Kidney epithelial cell (primary cell): ENCODE measurements around the gene SCARB1. TPM values are rescaled to one million over a fixed set of nuclear protein-coding genes. Genes with fewer than 3 reads are reported as not detected.

Source experiments
- DNase-seq: peaks from one replicate; pipeline ENCODE4 v3.0.0-alpha.2; 2010; ENCODE audit warnings: low read depth
- H3K27me3 ChIP-seq: 2 replicates; pipeline ENCODE4 v1.6.0; 2011; ENCODE audit warnings: low read length; ENCODE audit not compliant: control insufficient read depth, insufficient read depth
- H3K36me3 ChIP-seq: 2 replicates; pipeline ENCODE4 v1.5.1; 2011; ENCODE audit warnings: low read length; ENCODE audit not compliant: control insufficient read depth, insufficient read depth
- H3K4me3 ChIP-seq: 2 replicates; pipeline ENCODE4 v1.5.1; 2011; ENCODE audit warnings: low read depth, mild to moderate bottlenecking, control low read depth, low read length
- total RNA-seq: library from RNA; depleted of rRNA; stranded (reverse); fragments of >200 nt; gene quantifications from 2 replicates; pipeline ENCODE4 v1.2.3, GENCODE V29; 2015
- TF ChIP-seq, protein P1 (sequence below): IDR thresholded peaks from 2 replicates; pipeline ENCODE4 v1.5.1; 2011; ENCODE audit warnings: mild to moderate bottlenecking, moderate library complexity, low read length, control low read depth, inconsistent platforms; ENCODE audit not compliant: insufficient read depth, poor library complexity, severe bottlenecking

The SCARB1 gene
- total RNA-seq, 1 donor from 2014 or later: 30.0 TPM

DNA sequence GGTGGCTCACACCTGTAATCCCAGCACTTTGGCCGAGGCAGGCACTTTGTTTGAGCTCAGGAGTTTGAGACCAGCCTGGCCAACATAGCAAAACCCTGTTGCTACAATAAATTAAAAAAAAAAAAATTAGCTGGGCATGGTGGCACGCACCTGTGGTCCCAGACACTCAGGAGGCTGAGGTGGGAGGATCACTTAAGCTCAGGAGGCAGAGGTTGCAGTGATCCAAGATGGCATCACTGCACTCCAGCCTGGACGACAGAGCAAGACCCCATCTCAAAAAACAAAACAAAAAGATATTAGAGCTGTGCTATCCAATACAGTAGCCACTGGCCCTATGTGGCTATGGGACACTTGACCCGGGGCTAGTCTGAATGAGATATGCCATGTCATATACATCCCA, 6.9 kb upstream of the SCARB1 start:
- no peak for DNase-seq
- Histone ChIP-seq H3K36me3 (no peaks in the 10 kb centered on the region), H3K27me3 (no peaks in the 10 kb centered on the region), H3K4me3 (no peak overlapping the region)
- TF ChIP-seq, protein P1, sequence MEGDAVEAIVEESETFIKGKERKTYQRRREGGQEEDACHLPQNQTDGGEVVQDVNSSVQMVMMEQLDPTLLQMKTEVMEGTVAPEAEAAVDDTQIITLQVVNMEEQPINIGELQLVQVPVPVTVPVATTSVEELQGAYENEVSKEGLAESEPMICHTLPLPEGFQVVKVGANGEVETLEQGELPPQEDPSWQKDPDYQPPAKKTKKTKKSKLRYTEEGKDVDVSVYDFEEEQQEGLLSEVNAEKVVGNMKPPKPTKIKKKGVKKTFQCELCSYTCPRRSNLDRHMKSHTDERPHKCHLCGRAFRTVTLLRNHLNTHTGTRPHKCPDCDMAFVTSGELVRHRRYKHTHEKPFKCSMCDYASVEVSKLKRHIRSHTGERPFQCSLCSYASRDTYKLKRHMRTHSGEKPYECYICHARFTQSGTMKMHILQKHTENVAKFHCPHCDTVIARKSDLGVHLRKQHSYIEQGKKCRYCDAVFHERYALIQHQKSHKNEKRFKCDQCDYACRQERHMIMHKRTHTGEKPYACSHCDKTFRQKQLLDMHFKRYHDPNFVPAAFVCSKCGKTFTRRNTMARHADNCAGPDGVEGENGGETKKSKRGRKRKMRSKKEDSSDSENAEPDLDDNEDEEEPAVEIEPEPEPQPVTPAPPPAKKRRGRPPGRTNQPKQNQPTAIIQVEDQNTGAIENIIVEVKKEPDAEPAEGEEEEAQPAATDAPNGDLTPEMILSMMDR: no peak

DNA sequence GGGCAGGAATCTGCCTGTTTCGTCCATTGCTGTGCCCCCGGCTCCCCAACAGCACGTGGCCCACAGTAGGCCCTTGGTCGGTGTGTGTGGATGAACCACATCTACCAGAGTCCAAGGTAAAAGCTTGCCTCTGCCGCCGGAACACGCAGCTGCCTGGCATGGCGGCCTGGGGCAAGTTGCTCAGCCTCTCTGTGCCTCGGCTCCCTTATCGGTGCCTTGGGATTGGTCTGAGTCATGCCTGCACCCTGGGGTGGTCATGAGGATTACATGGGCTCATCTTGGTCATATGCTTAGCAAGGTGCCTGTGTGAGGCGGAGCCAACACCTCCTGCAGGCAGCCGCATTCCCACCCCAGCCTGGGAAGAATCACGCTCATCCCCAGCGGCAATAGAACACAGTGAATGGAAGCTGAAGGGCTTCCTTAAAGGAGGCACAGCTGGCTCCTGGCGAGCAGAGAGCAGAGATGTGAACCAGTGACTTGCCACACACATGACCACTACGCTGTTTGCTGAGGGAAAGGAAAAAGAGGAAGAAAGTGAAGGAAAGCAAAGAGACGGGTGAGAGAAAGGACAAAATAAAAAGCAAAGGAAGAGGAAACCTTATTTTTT, 5.5 kb upstream of the SCARB1 start:
- TF ChIP-seq, protein P1: no peak
- no peaks in the 10 kb centered on the region for H3K36me3 ChIP-seq
- no peaks in the 10 kb centered on the region for H3K27me3 ChIP-seq
- no peak overlapping the region for H3K4me3 ChIP-seq
- DNase-seq: no peak

DNA sequence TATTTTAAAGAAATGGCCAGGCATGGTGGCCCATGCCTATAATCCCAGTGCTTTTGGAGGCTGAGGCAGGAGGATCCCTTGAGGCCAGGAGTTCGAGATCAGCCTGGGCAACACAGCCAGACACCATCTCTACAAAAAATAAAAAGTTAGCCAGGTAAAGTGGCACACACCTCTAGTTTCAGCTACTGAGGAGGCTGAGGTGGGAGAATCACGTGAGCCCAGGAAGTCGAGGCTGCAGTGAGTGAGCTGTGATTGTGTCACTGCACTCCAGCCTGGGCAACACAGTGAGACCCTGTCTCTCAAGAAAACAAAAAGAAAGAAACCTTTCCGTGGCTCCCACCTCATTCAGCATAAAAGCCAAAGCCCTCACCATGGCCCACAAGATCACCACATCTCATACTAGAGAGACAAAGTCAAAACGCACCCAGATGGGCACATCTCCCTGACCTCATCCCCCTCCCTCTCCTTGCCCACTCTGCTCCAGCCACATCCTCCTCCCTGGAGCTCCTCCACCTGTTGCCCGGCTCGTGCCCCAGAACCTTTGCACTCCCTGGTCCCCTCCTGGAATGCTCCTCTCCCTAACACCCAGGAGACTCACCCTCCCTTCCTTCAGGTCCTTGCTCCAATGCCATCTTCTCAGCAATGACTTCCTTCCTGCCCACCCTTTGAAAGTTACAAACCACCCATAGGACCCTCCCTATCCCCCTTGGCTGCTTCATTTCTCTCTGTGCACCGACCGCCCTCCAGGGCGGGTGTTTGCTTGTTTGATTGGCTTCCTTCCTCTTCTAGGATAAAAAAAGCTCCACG, 4.8 kb upstream of the SCARB1 start:
- TF ChIP-seq, protein P1: no peak
- H3K36me3 ChIP-seq: no peaks in the 10 kb centered on the region
- H3K27me3 ChIP-seq: no peaks in the 10 kb centered on the region
- no peak for DNase-seq
- H3K4me3 ChIP-seq: no peak overlapping the region

DNA sequence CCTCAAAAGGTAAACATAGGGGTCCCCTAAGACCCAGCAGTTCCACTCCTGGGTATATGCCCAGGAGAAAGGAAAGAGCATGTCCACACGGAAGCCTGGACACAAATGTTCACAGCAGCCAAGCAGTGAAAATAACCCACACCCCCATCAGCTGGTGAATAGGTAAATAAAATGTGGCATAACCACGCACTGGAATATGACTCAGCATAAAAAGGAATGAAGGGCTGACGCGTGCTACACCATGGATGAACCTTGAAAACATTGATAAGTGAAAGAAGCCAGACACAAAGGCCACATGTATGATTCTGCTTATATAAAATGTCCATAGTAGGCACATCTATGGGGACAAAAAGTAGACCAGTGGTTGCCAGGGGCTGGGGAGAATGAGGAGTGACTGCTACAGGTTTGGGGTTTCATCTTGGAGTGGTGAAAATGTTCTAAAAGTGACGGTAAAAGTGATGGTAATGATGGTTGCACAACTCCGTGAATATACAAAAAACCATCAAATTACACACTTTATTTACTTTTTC, 3.8 kb upstream of the SCARB1 start:
- DNase-seq: no peak
- no peaks in the 10 kb centered on the region for H3K36me3 ChIP-seq
- no peaks in the 10 kb centered on the region for H3K27me3 ChIP-seq
- TF ChIP-seq, protein P1: no peak
- H3K4me3 ChIP-seq: no peak overlapping the region

DNA sequence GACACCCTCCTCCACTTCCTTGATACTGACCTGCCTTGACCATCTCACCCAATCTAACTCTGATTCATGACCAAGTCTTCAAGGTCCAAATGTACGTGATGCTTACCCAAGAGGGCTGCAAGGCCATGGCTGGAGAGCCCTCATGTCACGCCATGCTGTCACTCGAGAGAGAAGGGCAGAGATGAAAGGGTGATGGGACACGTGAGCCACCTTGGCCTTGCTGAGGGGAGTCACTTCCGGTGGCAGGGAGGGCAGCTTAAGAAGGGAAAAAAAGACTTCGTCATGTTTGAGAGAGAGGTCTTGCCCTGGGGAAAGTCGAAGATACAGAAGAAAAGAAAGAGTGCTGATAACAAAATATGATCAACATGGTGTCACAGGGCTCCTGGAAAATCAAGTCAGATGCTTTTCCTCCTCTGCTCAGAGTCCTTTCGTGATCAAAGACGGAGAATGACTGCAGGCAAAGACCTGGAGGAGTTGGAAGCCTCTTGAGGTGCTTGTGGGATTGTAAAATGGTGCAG, 3.3 kb upstream of the SCARB1 start:
- H3K4me3 ChIP-seq: no peak overlapping the region
- TF ChIP-seq, protein P1: no peak

More for the DNA sequence above, 3.3 kb upstream of the SCARB1 start:
- Histone ChIP-seq H3K27me3 (no peaks in the 10 kb centered on the region), H3K36me3 (no peaks in the 10 kb centered on the region)
- no peak for DNase-seq
